GM23248 (cell line): ENCODE measurements around the gene PRMT1.

Source experiments
- EZH2 ChIP-seq: fragments of 200-600 bp; sonication (generic); IDR thresholded peaks from 2 replicates; pipeline ENCODE4 v1.6.1; 2018; ENCODE audit warnings: antibody characterized with exemption, mild to moderate bottlenecking; ENCODE audit not compliant: insufficient read depth, poor library complexity, severe bottlenecking
- EZH2phosphoT487 ChIP-seq: fragments of 200-600 bp; sonication (generic); IDR thresholded peaks from 2 replicates; pipeline ENCODE4 v1.6.1; 2018; ENCODE audit warnings: antibody characterized with exemption, moderate library complexity, mild to moderate bottlenecking, low read depth; ENCODE audit not compliant: insufficient read depth

GRCh38 chr19:49669516-49669915 lies 7.6 kb upstream of the PRMT1 start:
- TF ChIP-seq EZH2phosphoT487 (no peak), EZH2 (no peak)
